K562 (cell line): ENCODE results near the gene PTCD3. TPM values are rescaled to one million over a fixed set of nuclear protein-coding genes. Genes with fewer than 3 reads are reported as not detected.

ENCODE experiments used
- ATAC-seq: fragments of 200-7000 bp; cut with Tn5 transposase; 3 replicates; pipeline ENCODE4 v1.9.1; 2020; ENCODE audit warnings: moderate library complexity
- BruUV-seq: library from RNA; stranded (reverse); fragments of 400-500 nt; replicated peaks from 2 replicates; lab custom pipeline; 2021; lab: Mats Ljungman, UMichigan
- CTCF ChIA-PET: fragments of 300-600 bp; formaldehyde crosslinking; extraction: SDS; loops from one replicate; lab custom pipeline; 2021; ENCODE audit warnings: low intra/inter-chr PET ratio; lab: Yijun Ruan, JAX
- POLR2A ChIA-PET: fragments of 300-600, 350-650 bp; sonication (Branson Sonifier 250); formaldehyde crosslinking; extraction: SDS; loops from one replicate; lab custom pipeline; 2021; ENCODE audit warnings: antibody characterized with exemption, inconsistent platforms; lab: Yijun Ruan, JAX
- DNase-seq, 4 experiments: peaks; one replicate each; pipeline versions ENCODE4 v3.0.0 to v3.0.0-alpha.2; 2011 to 2018; ENCODE audit warnings: low spot score in 3 of 4, mixed read lengths in 3 of 4; ENCODE audit errors: extremely low read depth in 1 of 4
- FAIRE-seq: peaks from 2 replicates; lab custom pipeline; 2011; peaks lifted over from hg19 to GRCh38; lab: Jason Lieb, UNC
- H2AFZ ChIP-seq: 2 replicates; pipeline ENCODE4 v1.6.0; 2011; ENCODE audit warnings: low read depth, low read length, control low read depth, inconsistent platforms
- H3K27ac ChIP-seq: fragments of 200-600 bp; 3 replicates; pipeline ENCODE4 v1.8.0; 2011; ENCODE audit warnings: low read depth, mild to moderate bottlenecking, control low read depth, inconsistent platforms, low read length, moderate library complexity, mixed read lengths; ENCODE audit errors: extremely low read depth
- H3K27me3 ChIP-seq, 2 experiments: fragments of 300-600 bp in 1 of 2; 2 replicates in 1 of 2; 3 replicates in 1 of 2; pipeline versions ENCODE4 v1.6.0 to v1.8.0; 2011; ENCODE audit warnings: inconsistent platforms in 2 of 2, low read length in 2 of 2, mild to moderate bottlenecking in 1 of 2, mixed read lengths in 1 of 2, moderate library complexity in 1 of 2; ENCODE audit not compliant: control insufficient read depth in 2 of 2, insufficient read depth in 2 of 2
- H3K36me3 ChIP-seq: fragments of 300-600 bp; 3 replicates; pipeline ENCODE4 v1.8.0; 2011; ENCODE audit warnings: mild to moderate bottlenecking, low read length, inconsistent platforms; ENCODE audit not compliant: control insufficient read depth, insufficient read depth
- H3K4me1 ChIP-seq, 2 experiments: fragments of 200-600 bp in 1 of 2; replicated peaks in 1 of 2; 2 replicates in 1 of 2; 3 replicates in 1 of 2; pipeline versions ENCODE4 v1.5.1 to v1.8.0; 2011; ENCODE audit warnings: inconsistent platforms in 2 of 2, low read length in 2 of 2, mild to moderate bottlenecking in 1 of 2, mixed read lengths in 1 of 2, moderate library complexity in 1 of 2; ENCODE audit not compliant: control insufficient read depth in 2 of 2, insufficient read depth in 2 of 2
- H3K4me2 ChIP-seq: 2 replicates; pipeline ENCODE4 v1.6.1; 2011; ENCODE audit warnings: low read length, control low read depth, inconsistent platforms, mixed read lengths; ENCODE audit not compliant: insufficient read depth
- H3K4me3 ChIP-seq: fragments of 200-600 bp; sonication (generic), shearing (Covaris generic); 2 replicates; pipeline ENCODE4 v1.5.1; 2016; ENCODE audit warnings: control low read depth, inconsistent platforms
- H3K79me2 ChIP-seq: fragments of 200-600 bp; 3 replicates; pipeline ENCODE4 v1.8.0; 2011; ENCODE audit warnings: low read length, inconsistent platforms; ENCODE audit not compliant: control insufficient read depth, insufficient read depth
- H3K9ac ChIP-seq, 2 experiments: 2 replicates each; pipeline versions ENCODE4 v1.6.0 to v1.6.1; 2011; ENCODE audit warnings: low read depth in 2 of 2, low read length in 2 of 2, control low read depth in 1 of 2, inconsistent platforms in 1 of 2, mild to moderate bottlenecking in 1 of 2, mixed read lengths in 1 of 2; ENCODE audit not compliant: insufficient read depth in 1 of 2
- H3K9me1 ChIP-seq: one replicate; pipeline ENCODE4 v1.6.0; 2011; ENCODE audit warnings: inconsistent platforms, mild to moderate bottlenecking, low read length, moderate library complexity; ENCODE audit not compliant: control insufficient read depth, insufficient read depth
- H3K9me3 ChIP-seq: replicated peaks from 2 replicates; pipeline ENCODE4 v1.5.1; 2011; ENCODE audit warnings: low read depth, low read length, inconsistent platforms; ENCODE audit not compliant: control insufficient read depth, insufficient read depth
- H4K20me1 ChIP-seq: replicated peaks from 2 replicates; pipeline ENCODE4 v1.6.1; 2011; ENCODE audit warnings: low read length, inconsistent platforms, mixed read lengths; ENCODE audit not compliant: control insufficient read depth, insufficient read depth
- RBM22 ChIP-seq: fragments of 200-400 bp; formaldehyde crosslinking; IDR thresholded peaks from 2 replicates; pipeline ENCODE4 v1.6.1; 2018; ENCODE audit warnings: low read length, low read depth; ENCODE audit not compliant: poor library complexity, severe bottlenecking
- ZNF431 ChIP-seq: sonication (generic); formaldehyde crosslinking; IDR thresholded peaks from 2 replicates; pipeline ENCODE4 v1.8.0; 2022; ENCODE audit warnings: mild to moderate bottlenecking, missing genetic modification reagents
- WGBS: fragments of 100-300 bp; shearing (Covaris generic); methylation state at CpG from one replicate; pipeline ENCODE4 v1.1.6; 2016; ENCODE audit warnings: low coverage, mixed read lengths; ENCODE audit not compliant: insufficient coverage; ENCODE audit errors: missing lambda C conversion rate; 5-methylcytosine and 5-hydroxymethylcytosine counted together
- in situ Hi-C: fragments of 300-500 bp; cut with MboI; formaldehyde crosslinking; loops from 4 replicates; pipeline ENCODE4 v1.15.0; 2018; ENCODE audit warnings: inconsistent platforms, mixed read lengths
- intact Hi-C: fragments of 100-400 bp; cut with micrococcal nuclease; formaldehyde crosslinking; loops from 2 replicates; pipeline ENCODE4 v1.14.2; 2022
- polyA plus RNA-seq, 8 experiments: library from polyadenylated mRNA; depleted of rRNA in 4 of 8; stranded (reverse) in 5 of 8; unstranded in 3 of 8; fragments of >200 nt; fragmentation: Nextera tagmentation in 2 of 8; fragmentation: Illumina TruSeq in 1 of 8; extraction: Ambion mirVana in 2 of 8; extraction: Trizol in 1 of 8; gene quantifications; 2 replicates each; pipeline versions ENCODE4 v1.2.1 to v1.2.3, GENCODE V29; 2011 to 2014; ENCODE audit warnings: inconsistent platforms in 1 of 8, missing spikeins in 1 of 8
- total RNA-seq, 7 experiments: library from RNA; depleted of rRNA in 6 of 7; stranded (reverse); fragments of >200 nt in 6 of 7; fragmentation: Illumina TruSeq in 2 of 7; extraction: Trizol in 2 of 7; gene quantifications; 2 replicates each; pipeline versions ENCODE4 v1.2.1 to v1.2.3, GENCODE V29; 2011 to 2021; ENCODE audit warnings: low replicate concordance in 1 of 7
- TF ChIP-seq, protein P1 (sequence below), 3 experiments: IDR thresholded peaks in 2 of 3; conservative IDR thresholded peaks in 1 of 3; 2 replicates each; pipeline ENCODE4 v1.5.1; 2011 to 2012; ENCODE audit warnings: low read length in 3 of 3, mild to moderate bottlenecking in 3 of 3, control low read depth in 2 of 3, improper control_type of control experiment in 1 of 3, inconsistent platforms in 1 of 3, low read depth in 1 of 3, mixed read lengths in 1 of 3, moderate library complexity in 1 of 3; ENCODE audit not compliant: insufficient read depth in 2 of 3

The PTCD3 gene
- total and polyA plus RNA-seq, 9 of the 15 experiments (the other 6 are each of a cell fraction or from before 2014, with no cell fraction given): 65.2 to 241 (median 172) TPM

DNA sequence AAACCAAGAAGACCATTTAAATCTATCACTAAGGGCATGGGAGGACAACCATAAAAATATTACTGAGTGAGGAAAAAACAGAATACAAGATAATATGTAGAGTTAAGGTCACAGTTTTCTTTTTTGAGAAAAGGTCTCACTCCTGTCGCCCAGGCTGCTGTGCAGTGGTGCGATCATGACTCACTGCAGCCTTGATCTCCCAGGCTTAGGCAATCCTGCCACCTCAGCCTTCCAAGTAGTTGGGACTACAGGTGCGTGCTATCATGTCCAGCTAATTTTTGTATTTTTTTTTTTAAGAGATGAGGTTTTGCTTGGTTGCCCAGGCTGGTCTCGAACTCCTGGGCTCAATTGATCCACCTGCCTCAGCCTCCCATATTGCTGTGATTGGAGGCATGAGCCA lies 24.3 kb upstream of the PTCD3 start:
- POLR2A ChIA-PET: interaction anchor here (0.6 to 1.1 kb wide), 2 partner anchors 33 to 254 kb away, joined by 4 read pairs; no protein-coding TSS in a partner anchor
- no peak for TF ChIP-seq ZNF431
- TF ChIP-seq, protein P1, sequence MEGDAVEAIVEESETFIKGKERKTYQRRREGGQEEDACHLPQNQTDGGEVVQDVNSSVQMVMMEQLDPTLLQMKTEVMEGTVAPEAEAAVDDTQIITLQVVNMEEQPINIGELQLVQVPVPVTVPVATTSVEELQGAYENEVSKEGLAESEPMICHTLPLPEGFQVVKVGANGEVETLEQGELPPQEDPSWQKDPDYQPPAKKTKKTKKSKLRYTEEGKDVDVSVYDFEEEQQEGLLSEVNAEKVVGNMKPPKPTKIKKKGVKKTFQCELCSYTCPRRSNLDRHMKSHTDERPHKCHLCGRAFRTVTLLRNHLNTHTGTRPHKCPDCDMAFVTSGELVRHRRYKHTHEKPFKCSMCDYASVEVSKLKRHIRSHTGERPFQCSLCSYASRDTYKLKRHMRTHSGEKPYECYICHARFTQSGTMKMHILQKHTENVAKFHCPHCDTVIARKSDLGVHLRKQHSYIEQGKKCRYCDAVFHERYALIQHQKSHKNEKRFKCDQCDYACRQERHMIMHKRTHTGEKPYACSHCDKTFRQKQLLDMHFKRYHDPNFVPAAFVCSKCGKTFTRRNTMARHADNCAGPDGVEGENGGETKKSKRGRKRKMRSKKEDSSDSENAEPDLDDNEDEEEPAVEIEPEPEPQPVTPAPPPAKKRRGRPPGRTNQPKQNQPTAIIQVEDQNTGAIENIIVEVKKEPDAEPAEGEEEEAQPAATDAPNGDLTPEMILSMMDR (IDR thresholded peaks at IDR 0.05 in 2 of 3, conservative IDR thresholded peaks at IDR 0.05 in 1 of 3; ENCODE audit: insufficient read depth in 2 of 3, low read depth in 1 of 3, low read length in 3 of 3): no peak
- TF ChIP-seq RBM22: no peak
- 96% methylated on average over 4 of the region's 4 CpGs for WGBS

More for the DNA sequence above, 24.3 kb upstream of the PTCD3 start:
- Histone ChIP-seq H3K79me2 (no peaks in the 10 kb centered on the region), H3K36me3 (peaks cover 91% of the 10 kb centered on the region), H3K4me1 (no peaks in the 10 kb centered on the region; a peak in 1 of 5 replicates), H3K4me3 (no peak overlapping the region), H2AFZ (no peak overlapping the region), H3K9me1 (no peaks in the 10 kb centered on the region), H3K27ac (no peak overlapping the region), H3K27me3 (no peaks in the 10 kb centered on the region), H3K4me2 (no peak overlapping the region), H3K9me3 (no peaks in the 10 kb centered on the region), H3K9ac (no peak overlapping the region), H4K20me1 (no peaks in the 10 kb centered on the region)
- no peak for DNase-seq
- in situ Hi-C loops (no loop called here), intact Hi-C loops (loop anchor here (10.0 kb wide), 1 partner anchor 327 kb away; the partner anchor contains the start of gene ATOH8)
- ATAC-seq: no peak
- BruUV-seq: no TSS peak
- no peak for FAIRE-seq
- CTCF ChIA-PET: interaction anchor here (5.2 kb wide), 1 partner anchor 253 kb away, joined by 129 read pairs; no protein-coding TSS in a partner anchor
